CD14-positive monocyte (primary cell): ENCODE measurements around the gene ZBTB1. TPM values are rescaled to one million over a fixed set of nuclear protein-coding genes. Genes with fewer than 3 reads are reported as not detected.

Source experiments
- DNase-seq, 3 donors: peaks; one replicate each; pipeline ENCODE4 v3.0.0-alpha.2; 2011 to 2022
- H2AFZ ChIP-seq: 2 replicates; pipeline ENCODE4 v1.6.0; 2012; ENCODE audit warnings: mild to moderate bottlenecking, low read depth, low read length, inconsistent platforms; ENCODE audit not compliant: insufficient read depth, poor library complexity, severe bottlenecking
- H3K27ac ChIP-seq, 2 donors: 1 replicate in 1 of 2; 2 replicates in 1 of 2; pipeline ENCODE4 v1.5.1; 2012 to 2013; ENCODE audit warnings: low read length in 2 of 2, control low read depth in 1 of 2, inconsistent platforms in 1 of 2, low read depth in 1 of 2, mild to moderate bottlenecking in 1 of 2
- H3K27me3 ChIP-seq, 2 donors: one replicate each; pipeline versions ENCODE4 v1.6.0 to v1.6.1; 2011 to 2013; ENCODE audit warnings: low read length in 2 of 2; ENCODE audit not compliant: control insufficient read depth in 2 of 2, insufficient read depth in 2 of 2
- H3K36me3 ChIP-seq, 2 donors: replicated peaks in 1 of 2; 1 replicate in 1 of 2; 2 replicates in 1 of 2; pipeline versions ENCODE4 v1.5.1 to v1.6.1; 2012 to 2013; ENCODE audit warnings: low read length in 2 of 2, control low read depth in 1 of 2, inconsistent platforms in 1 of 2, mild to moderate bottlenecking in 1 of 2; ENCODE audit not compliant: insufficient read depth in 2 of 2, control insufficient read depth in 1 of 2
- H3K4me1 ChIP-seq, 2 donors: 1 replicate in 1 of 2; 2 replicates in 1 of 2; pipeline versions ENCODE4 v1.5.1 to v1.6.1; 2012 to 2013; ENCODE audit warnings: low read length in 2 of 2, control low read depth in 1 of 2, inconsistent platforms in 1 of 2, mild to moderate bottlenecking in 1 of 2, moderate library complexity in 1 of 2; ENCODE audit not compliant: insufficient read depth in 2 of 2, control insufficient read depth in 1 of 2
- H3K4me2 ChIP-seq: replicated peaks from 2 replicates; pipeline ENCODE3; 2012; ENCODE audit warnings: low read length, moderate library complexity, mild to moderate bottlenecking; ENCODE audit not compliant: poor library complexity, severe bottlenecking; ENCODE audit errors: extremely low read depth
- H3K4me3 ChIP-seq, 3 experiments: fragments of 200-600 bp in 1 of 3; sonication (generic) in 1 of 3; replicated peaks in 1 of 3; 1 replicate in 2 of 3; 2 replicates in 1 of 3; pipeline ENCODE4 v1.5.1; 2011 to 2013; ENCODE audit warnings: low read length in 3 of 3, mild to moderate bottlenecking in 3 of 3, control low read depth in 2 of 3, low read depth in 2 of 3, inconsistent platforms in 1 of 3, moderate library complexity in 1 of 3
- H3K79me2 ChIP-seq: 2 replicates; pipeline ENCODE4 v1.6.0; 2012; ENCODE audit warnings: mild to moderate bottlenecking, control low read depth, inconsistent platforms, low read length, moderate library complexity; ENCODE audit not compliant: insufficient read depth
- H3K9ac ChIP-seq: 2 replicates; pipeline ENCODE4 v1.6.0; 2017; ENCODE audit warnings: low read length, mild to moderate bottlenecking; ENCODE audit not compliant: insufficient read depth, poor library complexity, severe bottlenecking
- H3K9me3 ChIP-seq, 2 donors: replicated peaks in 1 of 2; 1 replicate in 1 of 2; 2 replicates in 1 of 2; pipeline versions ENCODE4 v1.5.1 to v1.6.1; 2012 to 2013; ENCODE audit warnings: low read length in 2 of 2, control low read depth in 1 of 2; ENCODE audit not compliant: control insufficient read depth in 1 of 2, insufficient read depth in 1 of 2
- H4K20me1 ChIP-seq: 2 replicates; pipeline ENCODE4 v1.6.0; 2012; ENCODE audit warnings: mild to moderate bottlenecking, low read length, control low read depth, moderate library complexity; ENCODE audit not compliant: insufficient read depth
- H3K27ac Mint-ChIP-seq, 7 donors: one replicate each; pipeline ENCODE4 v1.8.0; 2020; ENCODE audit warnings: mild to moderate bottlenecking in 7 of 7, mixed read lengths in 7 of 7, moderate library complexity in 6 of 7, inconsistent platforms in 2 of 7
- H3K27me3 Mint-ChIP-seq, 3 donors: one replicate each; pipeline ENCODE4 v1.8.0; 2021 to 2022; ENCODE audit warnings: low read depth in 3 of 3, mild to moderate bottlenecking in 3 of 3, mixed read lengths in 3 of 3, moderate library complexity in 3 of 3, inconsistent platforms in 1 of 3
- H3K36me3 Mint-ChIP-seq, 2 donors: one replicate each; pipeline ENCODE4 v1.8.0; 2020; ENCODE audit warnings: mixed read lengths in 2 of 2, inconsistent platforms in 1 of 2, mild to moderate bottlenecking in 1 of 2
- H3K4me1 Mint-ChIP-seq: one replicate; pipeline ENCODE4 v1.8.0; 2020; ENCODE audit warnings: mild to moderate bottlenecking, mixed read lengths
- H3K4me3 Mint-ChIP-seq, 2 donors: one replicate each; pipeline ENCODE4 v1.8.0; 2020; ENCODE audit warnings: mild to moderate bottlenecking in 2 of 2, mixed read lengths in 2 of 2, moderate library complexity in 1 of 2
- H3K9me3 Mint-ChIP-seq, 7 donors: one replicate each; pipeline ENCODE4 v1.8.0; 2020 to 2022; ENCODE audit warnings: mixed read lengths in 7 of 7, mild to moderate bottlenecking in 6 of 7, moderate library complexity in 6 of 7, inconsistent platforms in 2 of 7
- WGBS: methylation state at CpG from one replicate; pipeline ENCODE4 v1.1.5; 2013; ENCODE audit warnings: missing lambda C conversion rate; ENCODE audit not compliant: insufficient coverage; 5-methylcytosine and 5-hydroxymethylcytosine counted together
- intact Hi-C, 2 donors: fragments of 100-400 bp; cut with micrococcal nuclease; formaldehyde crosslinking; loops; one replicate each; pipeline versions ENCODE4 v1.15.0 to v1.15.1; 2023
- polyA plus RNA-seq, 3 donors: library from polyadenylated mRNA; depleted of rRNA in 1 of 3; unstranded in 2 of 3; stranded (reverse) in 1 of 3; fragments of 300-500 nt in 2 of 3; fragments of >200 nt in 1 of 3; fragmentation: Illumina TruSeq in 2 of 3; gene quantifications; 1 replicate in 2 of 3; 2 replicates in 1 of 3; pipeline ENCODE4 v1.2.3, GENCODE V29; 2012 to 2021
- TF ChIP-seq, protein P1 (sequence below): fragments of 200-600 bp; IDR thresholded peaks from one replicate; pipeline ENCODE4 v1.8.0; 2022; ENCODE audit warnings: antibody characterized with exemption, mild to moderate bottlenecking

Gene ZBTB1
- polyA plus RNA-seq, 3 donors: 27.7 to 45.4 (median 33.4) TPM

DNA sequence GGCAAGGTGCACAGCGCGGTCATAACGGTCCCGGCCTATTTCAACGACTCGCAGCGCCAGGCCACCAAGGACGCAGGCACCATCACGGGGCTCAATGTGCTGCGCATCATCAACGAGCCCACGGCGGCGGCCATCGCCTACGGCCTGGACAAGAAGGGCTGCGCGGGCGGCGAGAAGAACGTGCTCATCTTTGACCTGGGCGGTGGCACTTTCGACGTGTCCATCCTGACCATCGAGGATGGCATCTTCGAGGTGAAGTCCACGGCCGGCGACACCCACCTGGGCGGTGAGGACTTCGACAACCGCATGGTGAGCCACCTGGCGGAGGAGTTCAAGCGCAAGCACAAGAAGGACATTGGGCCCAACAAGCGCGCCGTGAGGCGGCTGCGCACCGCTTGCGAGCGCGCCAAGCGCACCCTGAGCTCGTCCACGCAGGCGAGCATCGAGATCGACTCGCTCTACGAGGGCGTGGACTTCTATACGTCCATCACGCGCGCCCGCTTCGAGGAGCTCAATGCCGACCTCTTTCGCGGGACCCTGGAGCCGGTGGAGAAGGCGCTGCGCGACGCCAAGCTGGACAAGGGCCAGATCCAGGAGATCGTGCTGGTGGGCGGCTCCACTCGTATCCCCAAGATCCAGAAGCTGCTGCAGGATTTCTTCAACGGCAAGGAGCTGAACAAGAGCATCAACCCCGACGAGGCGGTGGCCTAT is 36.8 kb downstream of the ZBTB1 start:
- Mint-ChIP-seq H3K36me3 (peaks cover 16% of the 10 kb centered on the region in 2 donors), H3K4me1 (peaks cover 35% of the 10 kb centered on the region), H3K4me3 (peak overlapping the region; percentile 97 to 99), H3K27me3 (peaks cover 51 to 72% (median 56%) of the 10 kb centered on the region in 3 donors), H3K9me3 (peaks cover 20 to 39% (median 23%) of the 10 kb centered on the region in 7 donors), H3K27ac (peak overlapping the region in 1 of 7 donors; percentile 33)
- Histone ChIP-seq H3K27ac (no peak overlapping the region), H3K36me3 (no peaks in the 10 kb centered on the region), H3K4me1 (peaks cover 27 to 33% of the 10 kb centered on the region in 2 donors), H3K4me3 (peak overlapping the region in 1 of 3 experiments; percentile 86), H3K79me2 (no peaks in the 10 kb centered on the region), H3K27me3 (peaks cover 41 to 55% of the 10 kb centered on the region in 2 donors), H3K4me2 (peak overlapping the region; percentile 92), H3K9ac (no peak overlapping the region), H4K20me1 (no peaks in the 10 kb centered on the region), H2AFZ (peak overlapping the region; percentile 52), H3K9me3 (peaks cover 17 to 24% of the 10 kb centered on the region in 2 donors)
- TF ChIP-seq, protein P1, sequence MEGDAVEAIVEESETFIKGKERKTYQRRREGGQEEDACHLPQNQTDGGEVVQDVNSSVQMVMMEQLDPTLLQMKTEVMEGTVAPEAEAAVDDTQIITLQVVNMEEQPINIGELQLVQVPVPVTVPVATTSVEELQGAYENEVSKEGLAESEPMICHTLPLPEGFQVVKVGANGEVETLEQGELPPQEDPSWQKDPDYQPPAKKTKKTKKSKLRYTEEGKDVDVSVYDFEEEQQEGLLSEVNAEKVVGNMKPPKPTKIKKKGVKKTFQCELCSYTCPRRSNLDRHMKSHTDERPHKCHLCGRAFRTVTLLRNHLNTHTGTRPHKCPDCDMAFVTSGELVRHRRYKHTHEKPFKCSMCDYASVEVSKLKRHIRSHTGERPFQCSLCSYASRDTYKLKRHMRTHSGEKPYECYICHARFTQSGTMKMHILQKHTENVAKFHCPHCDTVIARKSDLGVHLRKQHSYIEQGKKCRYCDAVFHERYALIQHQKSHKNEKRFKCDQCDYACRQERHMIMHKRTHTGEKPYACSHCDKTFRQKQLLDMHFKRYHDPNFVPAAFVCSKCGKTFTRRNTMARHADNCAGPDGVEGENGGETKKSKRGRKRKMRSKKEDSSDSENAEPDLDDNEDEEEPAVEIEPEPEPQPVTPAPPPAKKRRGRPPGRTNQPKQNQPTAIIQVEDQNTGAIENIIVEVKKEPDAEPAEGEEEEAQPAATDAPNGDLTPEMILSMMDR: no peak
- DNase-seq: peak in 1 of 3 donors; percentile 11
- WGBS: 19% methylated on average over 73 of the region's 73 CpGs
- intact Hi-C loops: loop anchor here (5.0 to 10.0 kb wide), 3 partner anchors 34 to 443 kb away; partner anchors contain the start of gene FNTB (in 1 of the 2)

DNA sequence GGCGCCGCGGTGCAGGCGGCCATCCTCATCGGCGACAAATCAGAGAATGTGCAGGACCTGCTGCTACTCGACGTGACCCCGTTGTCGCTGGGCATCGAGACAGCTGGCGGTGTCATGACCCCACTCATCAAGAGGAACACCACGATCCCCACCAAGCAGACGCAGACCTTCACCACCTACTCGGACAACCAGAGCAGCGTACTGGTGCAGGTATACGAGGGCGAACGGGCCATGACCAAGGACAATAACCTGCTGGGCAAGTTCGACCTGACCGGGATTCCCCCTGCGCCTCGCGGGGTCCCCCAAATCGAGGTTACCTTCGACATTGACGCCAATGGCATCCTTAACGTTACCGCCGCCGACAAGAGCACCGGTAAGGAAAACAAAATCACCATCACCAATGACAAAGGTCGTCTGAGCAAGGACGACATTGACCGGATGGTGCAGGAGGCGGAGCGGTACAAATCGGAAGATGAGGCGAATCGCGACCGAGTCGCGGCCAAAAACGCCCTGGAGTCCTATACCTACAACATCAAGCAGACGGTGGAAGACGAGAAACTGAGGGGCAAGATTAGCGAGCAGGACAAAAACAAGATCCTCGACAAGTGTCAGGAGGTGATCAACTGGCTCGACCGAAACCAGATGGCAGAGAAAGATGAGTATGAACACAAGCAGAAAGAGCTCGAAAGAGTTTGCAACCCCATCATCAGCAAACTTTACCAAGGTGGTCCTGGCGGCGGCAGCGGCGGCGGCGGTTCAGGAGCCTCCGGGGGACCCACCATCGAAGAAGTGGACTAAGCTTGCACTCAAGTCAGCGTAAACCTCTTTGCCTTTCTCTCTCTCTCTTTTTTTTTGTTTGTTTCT is 37.6 kb downstream of the ZBTB1 start:
- Mint-ChIP-seq H3K27ac (peak overlapping the region in 1 of 7 donors; percentile 15), H3K9me3 (peaks cover 20 to 39% (median 23%) of the 10 kb centered on the region in 7 donors), H3K36me3 (peaks cover 16% of the 10 kb centered on the region in 2 donors), H3K4me1 (peaks cover 35% of the 10 kb centered on the region), H3K4me3 (peak overlapping the region; percentile 56 to 99), H3K27me3 (peaks cover 51 to 73% (median 64%) of the 10 kb centered on the region in 3 donors)
- peaks cover 27 to 33% of the 10 kb centered on the region in 2 donors for H3K4me1 ChIP-seq
- peak overlapping the region; percentile 39 for H2AFZ ChIP-seq
- no peaks in the 10 kb centered on the region for H3K36me3 ChIP-seq
- peak in 1 of 3 donors; percentile 15 for DNase-seq
- peaks cover 17 to 24% of the 10 kb centered on the region in 2 donors for H3K9me3 ChIP-seq
- WGBS: 12% methylated on average over 46 of the region's 61 CpGs
- H3K4me3 ChIP-seq: peak overlapping the region in 1 of 3 experiments; percentile 32
- H4K20me1 ChIP-seq: no peaks in the 10 kb centered on the region
- no peak overlapping the region for H3K9ac ChIP-seq
- no peak overlapping the region for H3K27ac ChIP-seq
- intact Hi-C loops: loop anchor here (5.0 to 10.0 kb wide), 3 partner anchors 35 to 443 kb away; partner anchors contain the start of gene FNTB (in 1 of the 2)
- no peaks in the 10 kb centered on the region for H3K79me2 ChIP-seq
- peaks cover 41 to 55% of the 10 kb centered on the region in 2 donors for H3K27me3 ChIP-seq
- H3K4me2 ChIP-seq: peak overlapping the region; percentile 36
- TF ChIP-seq, protein P1: no peak
